ENCODE data around the gene THPO.

The THPO gene

DNA sequence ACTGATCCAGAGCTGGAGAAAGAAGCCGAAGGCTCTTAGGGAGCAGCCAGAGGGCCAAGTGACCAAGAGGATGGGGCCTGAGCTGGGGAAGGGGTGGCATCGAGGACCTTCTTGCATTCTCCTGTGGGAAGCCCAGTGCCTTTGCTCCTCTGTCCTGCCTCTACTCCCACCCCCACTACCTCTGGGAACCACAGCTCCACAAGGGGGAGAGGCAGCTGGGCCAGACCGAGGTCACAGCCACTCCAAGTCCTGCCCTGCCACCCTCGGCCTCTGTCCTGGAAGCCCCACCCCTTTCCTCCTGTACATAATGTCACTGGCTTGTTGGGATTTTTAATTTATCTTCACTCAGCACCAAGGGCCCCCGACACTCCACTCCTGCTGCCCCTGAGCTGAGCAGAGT, 11.4 kb upstream of the THPO start:
- Mint-ChIP-seq H3K4me3 (no peak overlapping the region), H3K36me3 (no peaks in the 10 kb centered on the region), H3K9me3 (no peaks in the 10 kb centered on the region), H3K27ac (no peak overlapping the region), H3K27me3 (peaks cover 79% of the 10 kb centered on the region), H3K4me1 (no peaks in the 10 kb centered on the region)
- ATAC-seq, result no peak

DNA sequence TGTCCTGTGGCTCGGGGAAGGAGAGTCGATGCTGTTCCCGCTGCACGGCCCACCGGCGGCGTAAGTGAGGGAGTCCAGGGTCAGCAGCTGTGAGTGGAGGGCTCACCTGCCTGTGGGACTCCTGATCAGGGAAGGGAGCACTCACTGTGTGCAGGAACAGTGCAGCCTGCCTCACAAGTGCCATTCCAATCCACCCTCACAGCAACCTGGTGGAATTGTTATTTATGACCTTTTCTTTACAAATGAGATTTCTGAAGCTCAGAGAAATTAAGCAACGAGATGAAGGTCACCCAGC, 10.9 kb upstream of the THPO start:
- Mint-ChIP-seq H3K9me3 (no peaks in the 10 kb centered on the region), H3K36me3 (no peaks in the 10 kb centered on the region), H3K27me3 (peaks cover 84% of the 10 kb centered on the region)

DNA sequence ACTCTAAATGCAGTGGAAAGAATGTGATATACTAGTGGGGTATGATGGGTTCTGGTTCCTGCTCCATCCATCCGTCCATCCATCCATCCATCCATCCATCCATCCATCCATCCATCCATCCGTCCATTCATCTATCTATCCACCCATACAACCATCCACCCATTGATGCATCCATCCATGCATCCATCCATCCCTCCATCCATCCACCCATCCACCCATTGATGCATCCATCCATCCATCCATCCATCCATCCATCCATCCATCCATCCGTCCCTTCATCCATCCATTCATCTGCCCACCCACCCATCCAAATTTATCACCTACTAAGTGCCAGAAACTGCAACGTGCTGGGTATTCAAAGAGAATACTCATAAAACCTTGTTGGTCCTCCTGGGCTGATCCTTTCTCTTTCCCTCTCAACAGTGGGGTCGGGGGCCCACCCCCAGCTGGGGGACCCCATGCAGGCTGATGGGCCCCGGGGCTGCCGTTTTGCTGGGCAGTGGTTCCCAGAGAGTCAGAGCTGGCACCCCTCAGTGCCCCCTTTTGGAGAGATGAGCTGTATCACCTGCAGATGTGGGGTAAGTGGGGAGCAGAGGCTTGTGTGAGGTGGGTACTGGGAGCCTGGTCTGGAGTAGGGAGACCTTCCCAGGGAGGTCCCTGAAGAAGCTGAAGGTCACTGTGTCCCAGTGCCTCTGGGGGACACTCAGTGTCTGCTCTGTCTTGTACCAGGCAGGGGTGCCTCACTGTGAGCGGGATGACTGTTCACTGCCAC, 10.3 kb upstream of the THPO start:
- Mint-ChIP-seq H3K9me3 (no peaks in the 10 kb centered on the region), H3K27ac (no peak overlapping the region), H3K27me3 (peaks cover 90% of the 10 kb centered on the region), H3K4me3 (no peak overlapping the region), H3K4me1 (no peaks in the 10 kb centered on the region), H3K36me3 (no peaks in the 10 kb centered on the region)
- peak; percentile 7 for ATAC-seq

More for the DNA sequence above, 10.9 kb upstream of the THPO start:
- H3K27ac Mint-ChIP-seq, result no peak overlapping the region
- H3K4me3 Mint-ChIP-seq, result no peak overlapping the region
- H3K4me1 Mint-ChIP-seq, result no peaks in the 10 kb centered on the region
- ATAC-seq, result no peak

- Mint-ChIP-seq H3K9me3 (no peaks in the 10 kb centered on the region), H3K4me3 (no peak overlapping the region), H3K27me3 (peaks cover 100% of the 10 kb centered on the region), H3K36me3 (no peaks in the 10 kb centered on the region), H3K4me1 (no peaks in the 10 kb centered on the region), H3K27ac (no peak overlapping the region)
- ATAC-seq, result no peak
Observed at GRCh38 chr3:184387174-184387714, 9.2 kb upstream of the THPO start.

GRCh38 chr3:184386047-184386806, 8.2 kb upstream of the THPO start:
- peaks cover 100% of the 10 kb centered on the region for H3K27me3 Mint-ChIP-seq
- no peak overlapping the region for H3K4me3 Mint-ChIP-seq
- no peaks in the 10 kb centered on the region for H3K36me3 Mint-ChIP-seq
- no peaks in the 10 kb centered on the region for H3K9me3 Mint-ChIP-seq
- H3K27ac Mint-ChIP-seq, result no peak overlapping the region
- H3K4me1 Mint-ChIP-seq, result peaks cover 7% of the 10 kb centered on the region
- peak; percentile 5 for ATAC-seq

DNA sequence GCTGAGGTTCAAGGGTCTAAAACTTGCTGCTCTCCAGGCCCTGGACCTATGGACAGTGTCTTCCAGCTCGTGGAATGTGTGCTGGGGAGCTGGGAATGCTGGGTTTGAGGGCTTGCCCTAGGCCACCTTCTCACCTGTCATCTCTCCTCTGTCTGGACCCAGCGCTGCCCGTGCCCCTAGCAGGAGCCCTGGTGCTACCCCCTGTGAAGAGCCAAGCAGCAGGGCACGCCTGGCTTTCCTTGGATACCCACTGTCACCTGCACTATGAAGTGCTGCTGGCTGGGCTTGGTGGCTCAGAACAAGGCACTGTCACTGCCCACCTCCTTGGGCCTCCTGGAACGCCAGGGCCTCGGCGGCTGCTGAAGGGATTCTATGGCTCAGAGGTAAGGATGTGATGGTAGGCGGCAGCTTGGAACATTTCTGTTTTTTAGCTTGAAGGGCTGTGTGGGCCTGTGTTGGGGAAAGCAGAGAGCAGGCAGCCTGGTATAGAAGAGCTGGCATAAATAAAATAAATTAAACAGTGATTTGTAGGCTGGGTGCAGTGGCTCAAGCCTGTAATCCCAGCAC, 6.9 kb upstream of the THPO start:
- Mint-ChIP-seq H3K4me3 (no peak overlapping the region), H3K27me3 (peaks cover 94% of the 10 kb centered on the region), H3K36me3 (no peaks in the 10 kb centered on the region), H3K9me3 (no peaks in the 10 kb centered on the region), H3K27ac (no peak overlapping the region), H3K4me1 (peaks cover 14% of the 10 kb centered on the region)
- no peak for ATAC-seq

GRCh38 chr3:184384342-184384741, 6.3 kb upstream of the THPO start:
- ATAC-seq, result no peak
- H3K36me3 Mint-ChIP-seq, result no peaks in the 10 kb centered on the region
- H3K9me3 Mint-ChIP-seq, result no peaks in the 10 kb centered on the region
- H3K27ac Mint-ChIP-seq, result no peak overlapping the region
- peaks cover 91% of the 10 kb centered on the region for H3K27me3 Mint-ChIP-seq
- no peak overlapping the region for H3K4me3 Mint-ChIP-seq
- peaks cover 14% of the 10 kb centered on the region for H3K4me1 Mint-ChIP-seq

DNA sequence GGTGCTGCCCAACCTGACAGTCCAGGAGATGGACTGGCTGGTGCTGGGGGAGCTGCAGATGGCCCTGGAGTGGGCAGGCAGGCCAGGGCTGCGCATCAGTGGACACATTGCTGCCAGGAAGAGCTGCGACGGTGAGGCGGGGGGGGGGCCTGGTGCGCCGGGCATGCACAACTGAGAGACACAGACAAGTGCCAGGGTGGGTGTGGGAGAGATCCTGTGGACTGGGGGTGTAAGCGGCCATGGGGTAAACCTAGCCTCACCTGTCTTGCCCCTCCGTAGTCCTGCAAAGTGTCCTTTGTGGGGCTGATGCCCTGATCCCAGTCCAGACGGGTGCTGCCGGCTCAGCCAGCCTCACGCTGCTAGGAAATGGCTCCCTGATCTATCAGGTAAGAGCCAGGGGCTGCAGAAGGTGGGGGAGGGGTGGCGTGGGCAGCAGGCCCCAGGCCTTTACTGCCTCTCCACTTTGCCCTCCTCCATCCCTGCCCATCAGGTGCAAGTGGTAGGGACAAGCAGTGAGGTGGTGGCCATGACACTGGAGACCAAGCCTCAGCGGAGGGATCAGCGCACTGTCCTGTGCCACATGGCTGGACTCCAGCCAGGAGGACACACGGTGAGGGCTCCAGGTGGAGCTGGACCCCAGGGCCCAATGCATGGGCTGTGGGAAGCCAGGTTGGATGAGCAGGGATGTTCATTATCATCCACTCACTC, 5.2 kb upstream of the THPO start:
- Mint-ChIP-seq H3K4me3 (no peak overlapping the region), H3K27me3 (peaks cover 91% of the 10 kb centered on the region), H3K27ac (no peak overlapping the region), H3K4me1 (peaks cover 14% of the 10 kb centered on the region), H3K36me3 (no peaks in the 10 kb centered on the region), H3K9me3 (no peaks in the 10 kb centered on the region)
- ATAC-seq, result no peak

DNA sequence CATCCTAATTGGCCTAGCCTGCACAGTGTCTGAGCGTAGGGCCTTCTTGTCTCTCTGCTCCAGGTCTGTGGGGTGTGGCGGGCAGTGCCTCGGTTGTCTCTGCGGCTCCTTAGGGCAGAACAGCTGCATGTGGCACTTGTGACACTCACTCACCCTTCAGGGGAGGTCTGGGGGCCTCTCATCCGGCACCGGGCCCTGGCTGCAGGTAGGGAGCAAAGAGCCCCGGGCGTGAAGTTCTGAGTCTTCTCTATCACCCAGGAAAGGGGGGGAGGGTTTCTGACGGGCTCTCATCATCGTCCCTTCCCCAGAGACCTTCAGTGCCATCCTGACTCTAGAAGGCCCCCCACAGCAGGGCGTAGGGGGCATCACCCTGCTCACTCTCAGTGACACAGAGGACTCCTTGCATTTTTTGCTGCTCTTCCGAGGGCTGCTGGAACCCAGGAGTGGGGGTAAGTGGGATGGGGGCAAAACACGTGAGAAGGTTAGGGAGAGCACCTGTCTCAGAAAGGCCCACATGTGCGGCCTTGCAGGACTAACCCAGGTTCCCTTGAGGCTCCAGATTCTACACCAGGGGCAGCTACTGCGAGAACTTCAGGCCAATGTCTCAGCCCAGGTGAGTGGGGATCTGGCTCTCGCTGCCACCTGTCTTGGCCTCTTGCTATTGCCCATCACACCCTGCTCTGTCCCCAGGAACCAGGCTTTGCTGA, 4.5 kb upstream of the THPO start:
- Mint-ChIP-seq H3K4me1 (peaks cover 14% of the 10 kb centered on the region), H3K27me3 (peaks cover 91% of the 10 kb centered on the region)

GRCh38 chr3:184381261-184382224, 3.5 kb upstream of the THPO start:
- no peaks in the 10 kb centered on the region for H3K9me3 Mint-ChIP-seq
- H3K27me3 Mint-ChIP-seq, result peaks cover 91% of the 10 kb centered on the region
- peaks cover 14% of the 10 kb centered on the region for H3K4me1 Mint-ChIP-seq
- no peak overlapping the region for H3K27ac Mint-ChIP-seq
- peak overlapping the region; percentile 46 for H3K4me3 Mint-ChIP-seq
- no peaks in the 10 kb centered on the region for H3K36me3 Mint-ChIP-seq
- ATAC-seq, result no peak

More for the DNA sequence above, 4.5 kb upstream of the THPO start:
- Mint-ChIP-seq H3K9me3 (no peaks in the 10 kb centered on the region), H3K27ac (no peak overlapping the region), H3K36me3 (no peaks in the 10 kb centered on the region), H3K4me3 (no peak overlapping the region)
- no peak for ATAC-seq

GRCh38 chr3:184380627-184381260, 2.7 kb upstream of the THPO start:
- peak; percentile 21 for ATAC-seq
- no peaks in the 10 kb centered on the region for H3K36me3 Mint-ChIP-seq
- no peaks in the 10 kb centered on the region for H3K9me3 Mint-ChIP-seq
- no peak overlapping the region for H3K27ac Mint-ChIP-seq
- peak overlapping the region; percentile 46 for H3K4me3 Mint-ChIP-seq
- peaks cover 14% of the 10 kb centered on the region for H3K4me1 Mint-ChIP-seq
- H3K27me3 Mint-ChIP-seq, result peaks cover 91% of the 10 kb centered on the region

GRCh38 chr3:184380185-184380626, 2.2 kb upstream of the THPO start:
- peaks cover 91% of the 10 kb centered on the region for H3K27me3 Mint-ChIP-seq
- H3K4me3 Mint-ChIP-seq, result no peak overlapping the region
- peak; percentile 26 for ATAC-seq

DNA sequence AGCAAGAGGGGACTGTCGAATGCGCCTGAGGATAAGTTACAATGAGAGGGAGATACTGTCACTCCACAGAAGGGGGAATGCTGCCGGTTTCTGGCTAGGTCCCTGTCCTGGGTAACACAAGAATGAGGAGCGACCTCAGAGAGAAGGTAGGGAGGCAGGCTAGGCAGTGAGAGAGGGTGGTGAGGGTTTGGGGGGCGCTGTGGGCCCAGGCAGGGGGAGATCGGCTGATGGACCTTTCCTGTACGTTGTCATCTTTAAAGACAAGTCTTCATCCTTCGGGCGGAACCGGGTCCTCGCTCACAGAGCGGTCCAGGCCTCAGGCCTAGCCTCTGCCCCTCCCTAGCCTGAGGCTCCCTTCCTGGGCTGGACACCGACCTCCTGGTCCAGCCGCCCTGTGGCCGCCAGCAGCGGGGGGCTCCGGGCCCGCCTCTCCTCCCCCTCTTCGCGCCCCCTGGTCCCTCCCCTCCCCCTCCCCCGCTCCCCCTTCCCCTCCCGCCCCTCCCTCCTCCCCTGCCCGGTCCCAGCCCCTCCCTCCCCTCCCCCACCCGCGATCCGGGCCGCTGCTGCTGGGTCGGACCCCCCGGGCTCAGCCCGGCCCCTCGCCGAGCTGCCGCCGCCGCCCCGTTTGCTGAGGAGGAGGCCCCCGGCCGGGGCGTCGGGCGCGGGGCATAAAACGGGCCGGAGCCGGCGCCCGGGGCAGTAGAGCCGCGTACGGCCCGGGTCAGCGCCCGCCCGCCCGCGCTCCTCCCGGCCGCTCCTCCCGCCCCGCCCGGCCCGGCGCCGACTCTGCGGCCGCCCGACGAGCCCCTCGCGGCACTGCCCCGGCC, 1.6 kb upstream of the THPO start, which contains the start of gene CHRD:
Gene CHRD, plus strand, starts transcription at position 697 of the 827 bp plus-strand sequence. CDS start 265 bp downstream, outside the sequence.
- Mint-ChIP-seq H3K27ac (no peak within 1 kb of the TSS), H3K4me1 (peaks cover 14% of the 10 kb centered on the region), H3K4me3 (peak within 1 kb of the TSS; percentile 46), H3K27me3 (peaks cover 87% of the 10 kb centered on the region), H3K36me3 (no peaks in the 10 kb centered on the region), H3K9me3 (no peaks in the 10 kb centered on the region)
- ATAC-seq, result peak; percentile 27

More at GRCh38 chr3:184380185-184380626, 2.2 kb upstream of the THPO start:
- Mint-ChIP-seq H3K4me1 (peaks cover 14% of the 10 kb centered on the region), H3K9me3 (no peaks in the 10 kb centered on the region), H3K27ac (no peak overlapping the region), H3K36me3 (no peaks in the 10 kb centered on the region)
